H1 (cell line): ENCODE results near the gene HENMT1. TPM values are rescaled to one million over a fixed set of nuclear protein-coding genes. Genes with fewer than 3 reads are reported as not detected.

Experiments used
- CTCF ChIA-PET: fragments of 300-600 bp; sonication (Branson Sonifier 250); formaldehyde crosslinking; loops from one replicate; lab custom pipeline; 2021; ENCODE audit not compliant: partially characterized antibody; lab: Charles Lee
- POLR2A ChIA-PET: fragments of 300-600 bp; sonication (Branson Sonifier 250); formaldehyde crosslinking; loops from one replicate; lab custom pipeline; 2021; ENCODE audit warnings: inconsistent platforms; ENCODE audit not compliant: partially characterized antibody; lab: Charles Lee
- DNase-seq, 2 experiments: peaks; one replicate each; pipeline versions ENCODE4 v3.0.0 to v3.0.0-alpha.2; 2010 to 2022; ENCODE audit warnings: low spot score in 2 of 2, low read depth in 1 of 2, mixed read lengths in 1 of 2
- FAIRE-seq: peaks from 2 replicates; lab custom pipeline; 2011; peaks lifted over from hg19 to GRCh38; lab: Jason Lieb, UNC
- H2AFZ ChIP-seq: 2 replicates; pipeline ENCODE4 v1.8.1; 2012; ENCODE audit warnings: low read length, inconsistent platforms
- H2AK5ac ChIP-seq: 2 replicates; pipeline ENCODE4 v1.6.1; 2013; ENCODE audit warnings: low read depth, low read length
- H2BK120ac ChIP-seq: replicated peaks from 2 replicates; pipeline ENCODE3; 2013; ENCODE audit warnings: low read depth, low read length, inconsistent platforms
- H2BK12ac ChIP-seq: 2 replicates; pipeline ENCODE4 v1.6.1; 2013; ENCODE audit warnings: low read depth, low read length
- H2BK15ac ChIP-seq: 2 replicates; pipeline ENCODE4 v1.6.1; 2013; ENCODE audit warnings: low read length
- H2BK20ac ChIP-seq: 2 replicates; pipeline ENCODE4 v1.6.1; 2013; ENCODE audit warnings: low read length
- H2BK5ac ChIP-seq: 2 replicates; pipeline ENCODE4 v1.6.1; 2013; ENCODE audit warnings: low read depth, low read length
- H3K14ac ChIP-seq: 2 replicates; pipeline ENCODE4 v1.6.1; 2013; ENCODE audit warnings: inconsistent platforms; ENCODE audit not compliant: insufficient read length
- H3K18ac ChIP-seq: 2 replicates; pipeline ENCODE4 v1.6.1; 2013; ENCODE audit warnings: low read length; ENCODE audit errors: extremely low read depth
- H3K23ac ChIP-seq: 2 replicates; pipeline ENCODE4 v1.6.1; 2013; ENCODE audit warnings: inconsistent platforms; ENCODE audit not compliant: insufficient read length
- H3K23me2 ChIP-seq: 2 replicates; pipeline ENCODE4 v1.6.1; 2013; ENCODE audit warnings: low read depth, low read length
- H3K27ac ChIP-seq: 2 replicates; pipeline ENCODE4 v1.6.1; 2011; ENCODE audit warnings: low read depth, low read length, inconsistent platforms
- H3K27me3 ChIP-seq, 4 experiments: replicated peaks in 1 of 4; 1 replicate in 1 of 4; 2 replicates in 3 of 4; pipeline versions ENCODE4 v1.6.1 to v1.8.1; 2011 to 2013; ENCODE audit warnings: low read length in 3 of 4, mild to moderate bottlenecking in 3 of 4, inconsistent platforms in 2 of 4, mixed read lengths in 2 of 4, moderate library complexity in 1 of 4; ENCODE audit not compliant: control insufficient read depth in 3 of 4, insufficient read depth in 3 of 4; ENCODE audit errors: extremely low read depth in 1 of 4
- H3K36me3 ChIP-seq, 4 experiments: 2 replicates each; pipeline versions ENCODE4 v1.6.1 to v1.8.1; 2011 to 2013; ENCODE audit warnings: mild to moderate bottlenecking in 4 of 4, low read length in 3 of 4, moderate library complexity in 2 of 4, control low read depth in 1 of 4, inconsistent platforms in 1 of 4; ENCODE audit not compliant: insufficient read depth in 4 of 4, control insufficient read depth in 2 of 4
- H3K4ac ChIP-seq: replicated peaks from 2 replicates; pipeline ENCODE3; 2013; ENCODE audit warnings: low read length, low read depth, mixed read lengths, inconsistent platforms; ENCODE audit not compliant: insufficient read length
- H3K4me1 ChIP-seq, 4 experiments: replicated peaks in 1 of 4; 1 replicate in 1 of 4; 2 replicates in 3 of 4; pipeline versions ENCODE4 v1.6.1 to v1.8.1; 2011 to 2013; ENCODE audit warnings: low read length in 3 of 4, inconsistent platforms in 2 of 4, mixed read lengths in 1 of 4; ENCODE audit not compliant: insufficient read depth in 4 of 4, control insufficient read depth in 3 of 4
- H3K4me2 ChIP-seq, 2 experiments: 2 replicates each; pipeline versions ENCODE4 v1.6.1 to v1.8.1; 2011 to 2013; ENCODE audit warnings: low read depth in 2 of 2, low read length in 2 of 2, control low read depth in 1 of 2, inconsistent platforms in 1 of 2, mild to moderate bottlenecking in 1 of 2; ENCODE audit not compliant: insufficient read depth in 1 of 2
- H3K4me3 ChIP-seq, 4 experiments: fragments of 200-600, 300-600 bp in 1 of 4; sonication (generic), shearing (Covaris generic), sonication (Bioruptor Twin) in 1 of 4; 2 replicates each; pipeline versions ENCODE4 v1.5.1 to v1.8.1; 2011 to 2016; ENCODE audit warnings: low read length in 4 of 4, low read depth in 3 of 4, control low read depth in 2 of 4, inconsistent platforms in 2 of 4, mild to moderate bottlenecking in 2 of 4, mixed read lengths in 1 of 4, moderate library complexity in 1 of 4; ENCODE audit not compliant: insufficient read depth in 2 of 4; ENCODE audit errors: extremely low read depth in 1 of 4
- H3K56ac ChIP-seq: replicated peaks from 2 replicates; pipeline ENCODE3; 2013; ENCODE audit warnings: low read depth, mild to moderate bottlenecking, mixed read lengths, low read length, inconsistent platforms; ENCODE audit not compliant: insufficient read length
- H3K79me1 ChIP-seq: 2 replicates; pipeline ENCODE4 v1.6.1; 2013; ENCODE audit warnings: low read depth, low read length, control low read depth
- H3K79me2 ChIP-seq, 2 experiments: 2 replicates each; pipeline versions ENCODE4 v1.6.1 to v1.8.1; 2012 to 2013; ENCODE audit warnings: low read length in 2 of 2, mild to moderate bottlenecking in 2 of 2, inconsistent platforms in 1 of 2; ENCODE audit not compliant: insufficient read depth in 2 of 2, control insufficient read depth in 1 of 2
- H3K9ac ChIP-seq, 4 experiments: replicated peaks in 1 of 4; 1 replicate in 1 of 4; 2 replicates in 3 of 4; pipeline versions ENCODE4 v1.6.1 to v1.8.1; 2011 to 2013; ENCODE audit warnings: low read depth in 3 of 4, low read length in 3 of 4, control low read depth in 2 of 4, mild to moderate bottlenecking in 2 of 4, moderate library complexity in 2 of 4, inconsistent platforms in 1 of 4; ENCODE audit errors: extremely low read depth in 1 of 4
- H3K9me3 ChIP-seq, 2 experiments: 2 replicates each; pipeline versions ENCODE4 v1.6.1 to v1.8.1; 2012 to 2013; ENCODE audit warnings: mild to moderate bottlenecking in 2 of 2, moderate library complexity in 2 of 2, control low read depth in 1 of 2, inconsistent platforms in 1 of 2, low read depth in 1 of 2, low read length in 1 of 2, mixed read lengths in 1 of 2; ENCODE audit not compliant: insufficient read depth in 2 of 2
- H4K20me1 ChIP-seq, 2 experiments: replicated peaks in 1 of 2; 2 replicates each; pipeline versions ENCODE3 to v1.8.1; 2011 to 2013; ENCODE audit warnings: inconsistent platforms in 2 of 2, low read length in 2 of 2, mild to moderate bottlenecking in 1 of 2; ENCODE audit not compliant: insufficient read depth in 2 of 2, control insufficient read depth in 1 of 2
- H4K5ac ChIP-seq: 2 replicates; pipeline ENCODE4 v1.6.1; 2013; ENCODE audit warnings: low read length, low read depth, mixed read lengths, inconsistent platforms; ENCODE audit not compliant: insufficient read length
- H4K8ac ChIP-seq: 2 replicates; pipeline ENCODE4 v1.8.0; 2013; ENCODE audit warnings: mild to moderate bottlenecking, moderate library complexity, low read length, inconsistent platforms; ENCODE audit not compliant: insufficient read depth; ENCODE audit errors: extremely low read depth
- H4K91ac ChIP-seq: replicated peaks from 2 replicates; pipeline ENCODE3; 2013; ENCODE audit warnings: low read length, mixed read lengths, inconsistent platforms; ENCODE audit not compliant: insufficient read length
- BACH1 ChIP-seq: IDR thresholded peaks from 2 replicates; pipeline ENCODE4 v1.6.1; 2012; ENCODE audit warnings: low read length, improper control_type of control experiment
- BCL11A ChIP-seq, 2 experiments: IDR thresholded peaks; one replicate each; pipeline ENCODE4 v1.6.1; 2011; ENCODE audit warnings: low read depth in 2 of 2, low read length in 2 of 2, mild to moderate bottlenecking in 2 of 2
- EP300 ChIP-seq, 2 experiments: IDR thresholded peaks; 1 replicate in 1 of 2; 2 replicates in 1 of 2; pipeline ENCODE4 v1.6.1; 2011 to 2012; ENCODE audit warnings: low read depth in 2 of 2, low read length in 2 of 2, mild to moderate bottlenecking in 2 of 2, borderline replicate concordance in 1 of 2, inconsistent platforms in 1 of 2, moderate library complexity in 1 of 2
- FOSL1 ChIP-seq: IDR thresholded peaks from 2 replicates; pipeline ENCODE4 v1.6.1; 2011; ENCODE audit warnings: mild to moderate bottlenecking, low read depth, low read length, moderate library complexity; ENCODE audit not compliant: insufficient read depth
- GTF2F1 ChIP-seq: IDR thresholded peaks from 2 replicates; pipeline ENCODE4 v1.6.1; 2012; ENCODE audit warnings: low read depth, low read length, improper control_type of control experiment, borderline replicate concordance
- JUN ChIP-seq: IDR thresholded peaks from 2 replicates; pipeline ENCODE4 v1.6.1; 2011; ENCODE audit warnings: low read depth, mild to moderate bottlenecking, improper control_type of control experiment, low read length
- JUND ChIP-seq: IDR thresholded peaks from 2 replicates; pipeline ENCODE4 v1.6.1; 2011; ENCODE audit warnings: mild to moderate bottlenecking, improper control_type of control experiment, low read length
- KDM5A ChIP-seq: fragments of 200-600 bp; IDR thresholded peaks from 2 replicates; pipeline ENCODE4 v1.7.1; 2012; ENCODE audit warnings: mild to moderate bottlenecking, low read length, inconsistent platforms, mixed read lengths
- POLR2A ChIP-seq, 2 experiments: IDR thresholded peaks; 1 replicate in 1 of 2; 2 replicates in 1 of 2; pipeline ENCODE4 v1.6.1; 2011; ENCODE audit warnings: low read depth in 2 of 2, low read length in 2 of 2, mild to moderate bottlenecking in 2 of 2; ENCODE audit errors: control extremely low read depth in 1 of 2
- POLR2AphosphoS5 ChIP-seq: IDR thresholded peaks from 2 replicates; pipeline ENCODE4 v1.6.1; 2011; ENCODE audit warnings: low read depth, low read length
- POU5F1 ChIP-seq: IDR thresholded peaks from 2 replicates; pipeline ENCODE4 v1.6.1; 2011; ENCODE audit warnings: low read depth, mild to moderate bottlenecking, low read length, moderate library complexity
- RFX5 ChIP-seq: IDR thresholded peaks from 2 replicates; pipeline ENCODE4 v1.6.1; 2011; ENCODE audit warnings: low read depth, low read length, improper control_type of control experiment, borderline replicate concordance
- SP4 ChIP-seq: IDR thresholded peaks from 2 replicates; pipeline ENCODE4 v1.6.1; 2012; ENCODE audit warnings: low read length, inconsistent platforms
- SUZ12 ChIP-seq: fragments of 200-600 bp; sonication (generic); IDR thresholded peaks from 2 replicates; pipeline ENCODE4 v1.6.1; 2012; ENCODE audit warnings: mild to moderate bottlenecking, inconsistent platforms, low read length, moderate library complexity, mixed read lengths
- TBP ChIP-seq: IDR thresholded peaks from 2 replicates; pipeline ENCODE4 v1.6.1; 2011; ENCODE audit warnings: low read depth, low read length, improper control_type of control experiment
- WGBS, 2 experiments: shearing (Covaris generic) in 1 of 2; methylation state at CpG; one replicate each; pipeline versions ENCODE4 v1.1.6 to v1.1.7; 2013 to 2015; ENCODE audit warnings: low lambda C conversion rate in 2 of 2, mixed read lengths in 2 of 2, inconsistent platforms in 1 of 2, low coverage in 1 of 2, missing lambda C conversion rate in 1 of 2; ENCODE audit not compliant: insufficient replicate concordance in 2 of 2, insufficient coverage in 1 of 2, insufficient read length in 1 of 2; ENCODE audit errors: extremely low coverage in 1 of 2, missing lambda C conversion rate in 1 of 2; 5-methylcytosine and 5-hydroxymethylcytosine counted together
- polyA plus RNA-seq, 7 experiments: library from polyadenylated mRNA; depleted of rRNA in 3 of 7; stranded (reverse) in 5 of 7; unstranded in 2 of 7; fragments of >200 nt in 5 of 7; fragments of 200-250 nt in 2 of 7; gene quantifications; 1 replicate in 5 of 7; 2 replicates in 1 of 7; 4 replicates in 1 of 7; pipeline versions ENCODE4 v1.2.1 to v1.2.3, GENCODE V29; 2011 to 2013; ENCODE audit warnings: missing spikeins in 2 of 7, mixed read lengths in 2 of 7
- total RNA-seq: library from RNA; stranded (reverse); fragmentation: NEBNext Ultra II Directional; extraction: Animal tissue kit (Norgen Biotek cat#: 25700); gene quantifications from 2 replicates; pipeline ENCODE4 v1.2.1, GENCODE V29; 2021
- TF ChIP-seq, protein P1 (sequence below): IDR thresholded peaks from 2 replicates; pipeline ENCODE4 v1.6.1; 2011; ENCODE audit warnings: low read depth, mild to moderate bottlenecking, low read length; ENCODE audit not compliant: insufficient read depth

HENMT1 gene
- total and polyA plus RNA-seq, 2 of the 8 experiments (the other 6 are each of a cell fraction or from before 2014, with no cell fraction given): 2.9 to 5.6 TPM

DNA sequence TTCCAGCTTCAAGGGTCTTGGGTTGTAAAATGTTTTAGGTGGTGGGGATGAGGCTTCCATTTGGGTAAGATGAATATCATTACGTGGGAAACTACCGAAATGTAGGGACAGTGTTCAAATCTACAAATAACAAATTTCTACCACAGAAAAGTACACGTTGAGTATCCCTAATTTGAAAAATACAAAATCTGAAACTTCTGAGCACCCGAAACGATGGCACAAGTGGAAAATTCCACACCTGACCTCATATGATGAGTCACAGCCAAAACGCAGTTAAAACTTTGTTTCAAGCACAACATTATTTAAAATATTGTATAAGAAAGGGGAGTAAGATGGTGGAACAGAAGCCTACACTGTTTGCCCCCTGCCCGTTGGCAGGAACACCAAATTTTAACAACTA is 8.8 kb upstream of the HENMT1 start:
- Histone ChIP-seq H2BK12ac (no peak overlapping the region), H2BK120ac (no peak overlapping the region), H3K23me2 (no peaks in the 10 kb centered on the region), H4K20me1 (no peaks in the 10 kb centered on the region), H3K9me3 (peaks cover 0 to 5% of the 10 kb centered on the region in 2 experiments; a peak in 1 of 4 replicates), H3K36me3 (no peaks in the 10 kb centered on the region), H3K4me3 (no peak overlapping the region), H3K4me1 (no peaks in the 10 kb centered on the region), H3K4me2 (no peak overlapping the region), H3K27ac (no peak overlapping the region), H3K14ac (no peak overlapping the region), H3K9ac (no peak overlapping the region), H2BK5ac (no peak overlapping the region), H4K5ac (no peak overlapping the region), H3K27me3 (no peaks in the 10 kb centered on the region), H4K91ac (no peak overlapping the region), H2AK5ac (no peak overlapping the region), H4K8ac (no peak overlapping the region), H2BK20ac (no peak overlapping the region), H3K23ac (no peak overlapping the region), H2BK15ac (no peak overlapping the region), H3K18ac (no peak overlapping the region), H2AFZ (no peak overlapping the region), H3K79me1 (no peaks in the 10 kb centered on the region), H3K56ac (no peak overlapping the region)
- POLR2A ChIA-PET: interaction anchor here (2.3 kb wide), 1 partner anchor 8 kb away, joined by 13 read pairs; the partner anchor contains the start of gene HENMT1
- FAIRE-seq: no peak
- DNase-seq: no peak
- CTCF ChIA-PET: no interaction called here
- no peak for TF ChIP-seq SUZ12
- TF ChIP-seq, protein P1, sequence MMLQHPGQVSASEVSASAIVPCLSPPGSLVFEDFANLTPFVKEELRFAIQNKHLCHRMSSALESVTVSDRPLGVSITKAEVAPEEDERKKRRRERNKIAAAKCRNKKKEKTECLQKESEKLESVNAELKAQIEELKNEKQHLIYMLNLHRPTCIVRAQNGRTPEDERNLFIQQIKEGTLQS: no peak
- no peak for TF ChIP-seq GTF2F1
- no peak for TF ChIP-seq POLR2AphosphoS5
- no peak for TF ChIP-seq JUN
- no peak for TF ChIP-seq TBP
- TF ChIP-seq POLR2A (IDR thresholded peaks at IDR 0.05; ENCODE audit: control extremely low read depth in 1 of 2, low read depth in 2 of 2, low read length in 2 of 2): no peak
- no peak for TF ChIP-seq FOSL1
- TF ChIP-seq SP4: no peak
- no peak for TF ChIP-seq EP300 (IDR thresholded peaks at IDR 0.05; ENCODE audit: borderline replicate concordance in 1 of 2, low read depth in 2 of 2, low read length in 2 of 2)
- no peak for TF ChIP-seq JUND
- no peak for TF ChIP-seq RFX5
- no peak for TF ChIP-seq BCL11A (IDR thresholded peaks at IDR 0.05; ENCODE audit: low read depth in 2 of 2, low read length in 2 of 2)
- TF ChIP-seq POU5F1: no peak
- no peak for TF ChIP-seq BACH1
- no peak for TF ChIP-seq KDM5A
- TF ChIP-seq, all 59 proteins: peak for 0
- WGBS, 2 experiments: 78% methylated on average over 7 of the region's 7 CpGs; no CpG with 5 or more reads in 1 of the 2 experiments
- Histone ChIP-seq H3K4ac (no peak overlapping the region), H3K79me2 (no peaks in the 10 kb centered on the region)
